Activated T-cell treated with anti-CD3 and anti-CD28 coated beads for 48 hours (primary cell): Measurements from ENCODE around the gene PAPSS2.
A peak's percentile ranks its signal among the peaks of the same experiment; 100 is the strongest.
"Not testable (repeated sequence)": the region's sequence is repeated elsewhere in the genome, so short reads cannot be mapped to it uniquely, and the experiment has no call there.

ENCODE experiments used
- DNase-seq: peaks from one replicate; pipeline ENCODE4 v3.0.0-alpha.2; 2020; ENCODE audit warnings: low read depth

The PAPSS2 gene

DNA sequence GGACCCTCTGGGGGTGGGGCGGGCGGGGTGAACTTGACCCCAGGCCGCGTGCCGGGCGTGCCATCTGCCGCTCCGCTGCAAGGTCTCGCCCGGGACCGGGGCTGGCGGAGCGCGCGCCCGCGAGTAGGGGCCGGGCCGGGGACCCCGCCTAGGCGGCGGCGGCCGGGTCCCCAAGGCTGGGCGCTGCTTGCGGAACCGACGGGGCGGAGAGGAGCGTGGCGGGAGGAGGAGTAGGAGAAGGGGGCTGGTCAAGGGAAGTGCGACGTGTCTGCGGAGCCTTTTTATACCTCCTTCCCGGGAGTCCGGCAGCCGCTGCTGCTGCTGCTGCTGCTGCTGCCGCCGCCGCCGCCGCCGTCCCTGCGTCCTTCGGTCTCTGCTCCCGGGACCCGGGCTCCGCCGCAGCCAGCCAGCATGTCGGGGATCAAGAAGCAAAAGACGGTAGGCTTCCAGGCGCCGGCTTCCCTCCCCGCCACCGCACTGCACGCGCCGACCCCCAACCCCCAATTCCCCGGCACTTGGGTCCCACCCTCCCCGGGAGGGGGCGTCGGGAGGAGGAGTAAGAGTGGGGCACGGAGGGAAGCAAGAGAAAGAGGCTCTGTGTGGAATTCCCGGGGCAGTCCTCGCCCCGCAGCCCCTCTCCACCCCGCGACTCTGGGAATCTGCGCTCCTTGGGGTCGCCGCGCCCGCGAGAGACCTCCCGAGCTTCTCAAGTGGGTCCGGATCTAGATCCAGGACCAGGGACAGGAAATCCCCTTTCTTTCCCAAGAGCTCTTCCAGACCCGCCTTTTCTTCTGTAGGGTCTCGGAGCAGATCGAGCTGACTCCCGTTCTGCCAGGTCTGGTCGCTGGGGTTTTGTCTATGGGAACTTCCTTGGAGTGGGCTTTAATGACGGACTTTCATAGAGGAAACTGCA, at the start of gene PAPSS2:
TSS of gene PAPSS2 (plus strand) at position 308 of the 913 bp plus-strand sequence. CDS start at position 412, 104 bp downstream.
- peak; percentile 18 for DNase-seq

DNA sequence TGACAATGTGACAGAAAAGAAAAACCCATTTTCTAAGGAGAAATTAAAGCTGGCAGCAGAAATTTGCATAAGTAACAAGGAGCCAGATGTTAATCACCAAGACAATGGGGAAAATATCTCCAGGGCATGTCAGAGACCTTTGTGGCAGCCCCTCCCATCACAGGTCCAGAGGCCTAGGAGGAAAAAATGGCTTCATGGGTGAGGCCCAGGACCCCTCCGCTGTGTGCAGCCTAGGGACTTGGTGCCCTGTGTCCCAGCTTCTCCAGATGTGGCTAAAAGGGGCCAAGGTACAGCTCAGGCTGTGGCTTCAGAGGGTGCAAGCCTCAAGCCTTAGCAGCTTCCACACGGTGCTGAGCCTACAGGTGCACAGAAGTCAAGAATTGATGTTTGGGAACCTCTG, 48.3 kb upstream of the PAPSS2 start:
- not testable (repeated sequence) for DNase-seq

DNA sequence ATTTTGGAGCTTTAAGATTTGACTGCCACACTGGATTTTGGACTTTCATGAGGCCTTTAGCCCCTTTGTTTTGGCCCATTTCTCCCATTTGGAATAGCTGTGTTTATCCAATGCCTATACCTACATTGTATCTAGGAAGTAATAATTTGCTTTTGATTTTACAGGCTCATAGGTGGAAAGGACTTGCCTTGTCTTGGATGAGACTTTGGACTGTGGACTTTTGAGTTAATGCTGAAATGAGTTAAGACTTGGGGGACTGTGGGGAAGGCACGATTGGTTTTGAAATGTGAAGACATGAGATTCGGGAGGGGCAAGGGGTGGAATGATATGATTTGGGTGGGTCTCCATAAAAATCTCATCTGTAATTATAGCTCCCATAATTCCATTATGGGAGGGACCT, 47.6 kb upstream of the PAPSS2 start:
- no peak for DNase-seq

DNA sequence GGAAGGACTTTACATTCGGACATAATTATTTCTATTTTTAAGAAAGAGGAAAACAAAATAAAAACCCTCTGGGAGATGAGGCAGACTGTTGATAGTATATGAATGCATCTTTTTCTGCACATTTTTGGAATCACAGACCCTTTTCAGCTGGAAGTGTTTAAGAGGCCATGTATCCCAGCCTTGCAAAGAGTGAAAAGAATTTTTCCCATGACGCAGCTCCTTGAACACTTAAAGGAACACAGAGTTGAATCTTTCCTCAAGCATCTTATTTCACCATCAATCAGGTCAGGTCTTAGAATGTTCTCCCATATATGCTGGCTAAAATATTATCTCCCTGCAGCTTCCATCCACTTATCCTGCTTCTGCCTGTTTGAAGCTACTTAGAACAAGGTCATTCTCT, 45.9 kb upstream of the PAPSS2 start:
- DNase-seq, result no peak

DNA sequence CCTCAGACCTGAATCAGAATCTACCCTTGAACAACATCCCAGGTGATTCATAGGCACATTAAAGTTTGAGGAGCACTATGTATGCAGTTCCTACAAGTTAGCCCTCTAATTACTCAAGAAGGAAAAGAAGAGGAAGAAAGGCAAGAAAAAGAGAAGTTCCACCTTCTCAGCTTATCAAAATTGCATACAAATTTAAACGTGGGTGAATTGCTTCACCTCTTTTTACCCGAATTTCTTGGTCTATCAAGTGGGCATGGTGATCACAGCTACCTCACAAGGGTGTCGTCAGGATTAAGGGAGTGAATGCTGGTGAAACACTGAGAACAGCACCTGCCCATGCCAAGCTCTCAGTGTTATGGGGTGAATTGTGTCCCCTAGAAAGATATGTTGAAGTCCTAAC, 43.8 kb upstream of the PAPSS2 start:
- no peak for DNase-seq

DNA sequence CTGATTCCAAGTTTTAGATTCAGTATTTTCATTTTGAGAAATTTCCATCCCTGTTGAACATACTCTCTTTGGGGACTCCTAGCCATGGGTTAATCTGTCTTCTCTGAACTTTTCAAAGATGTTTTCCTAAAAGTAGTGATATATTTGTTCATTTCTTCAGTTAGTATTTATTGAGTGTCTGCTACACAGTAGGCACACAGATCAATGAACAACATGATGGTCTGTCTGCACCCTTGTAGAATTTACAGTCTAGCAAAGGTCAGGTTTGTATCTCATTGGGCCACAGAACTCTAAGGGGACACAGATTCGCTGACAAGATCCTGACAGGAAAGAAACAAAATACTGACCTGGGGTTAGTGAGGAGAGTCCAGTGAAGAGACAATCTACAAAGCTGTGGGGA, 42.2 kb upstream of the PAPSS2 start:
- DNase-seq, result no peak

DNA sequence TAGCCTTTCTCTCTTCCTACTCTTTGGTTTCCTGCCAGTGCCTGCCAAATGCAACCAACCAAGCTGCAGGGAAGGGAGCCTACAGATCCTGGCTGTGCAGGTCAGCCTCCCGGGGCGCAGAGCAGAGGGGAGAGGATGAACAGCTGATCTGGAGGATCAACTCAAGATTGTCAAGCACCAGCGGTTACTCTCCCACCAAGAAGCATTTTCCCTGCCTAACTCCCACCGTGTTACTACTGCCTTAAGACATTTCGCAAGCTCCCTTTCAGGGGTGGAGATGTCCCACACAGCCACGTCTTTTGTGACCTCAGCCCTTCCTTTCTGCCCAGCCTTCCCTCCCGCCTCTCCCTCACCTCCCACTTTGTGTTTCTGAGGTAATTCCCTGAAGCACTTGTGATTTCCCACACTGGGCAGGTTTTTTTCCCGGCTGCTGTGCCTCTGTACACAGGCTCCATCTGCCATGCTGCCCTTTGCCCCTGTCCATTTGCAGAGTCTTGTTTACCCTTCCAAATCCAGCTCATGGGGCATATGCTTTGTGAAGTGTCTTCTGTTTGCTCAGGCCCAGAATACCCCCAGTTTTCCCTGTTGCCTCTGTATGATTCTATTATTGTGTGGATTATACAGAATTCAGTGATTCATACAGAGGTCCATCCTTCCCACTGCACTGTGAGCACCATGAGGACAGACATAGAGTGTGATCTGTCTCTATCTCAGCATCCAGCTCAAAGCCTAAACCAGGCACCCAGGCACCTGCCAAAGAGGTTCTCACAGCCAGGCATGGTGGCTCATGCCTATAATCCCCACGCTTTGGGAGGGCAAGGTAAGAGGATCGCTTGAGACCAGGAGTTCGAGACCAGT, 40.9 kb upstream of the PAPSS2 start:
- no peak for DNase-seq

DNA sequence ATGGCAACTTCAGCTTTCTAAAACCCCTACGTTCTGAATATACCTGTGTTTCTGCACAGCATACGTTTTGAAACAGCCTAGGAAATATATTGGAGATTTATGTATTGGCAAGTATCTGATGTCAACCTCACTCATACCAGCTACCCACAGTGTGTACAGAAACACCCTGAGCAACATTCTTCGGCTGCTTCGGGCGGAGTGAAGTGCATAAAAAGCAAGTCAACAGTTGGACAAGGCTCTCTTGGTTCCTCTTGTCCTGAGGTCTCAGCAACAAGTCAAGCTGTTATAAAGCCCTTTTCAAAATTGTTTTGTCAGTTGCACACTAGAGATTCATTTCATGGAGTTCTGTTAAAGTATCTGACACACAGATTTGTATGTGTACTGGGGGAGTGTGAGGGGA, 40.0 kb upstream of the PAPSS2 start:
- no peak for DNase-seq

DNA sequence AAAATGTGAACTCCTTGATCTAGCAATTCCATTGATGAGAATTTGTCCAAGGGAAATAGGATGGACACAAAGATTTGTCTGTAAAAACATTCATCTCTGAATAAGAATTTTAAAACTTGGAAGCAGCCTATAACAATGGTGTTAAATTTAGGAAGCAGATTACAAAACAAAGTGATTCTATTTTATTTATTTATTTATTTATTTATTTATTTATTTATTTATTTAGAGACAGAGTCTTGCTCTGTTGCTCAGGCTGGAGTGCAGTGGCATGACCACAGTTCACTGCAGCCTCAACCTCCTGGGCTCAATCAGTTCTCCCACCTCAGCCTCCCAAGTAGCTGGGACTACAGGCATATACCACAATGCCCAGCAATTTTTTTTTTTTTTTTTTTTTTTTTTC, 38.2 kb upstream of the PAPSS2 start:
- DNase-seq, result not testable (repeated sequence)

DNA sequence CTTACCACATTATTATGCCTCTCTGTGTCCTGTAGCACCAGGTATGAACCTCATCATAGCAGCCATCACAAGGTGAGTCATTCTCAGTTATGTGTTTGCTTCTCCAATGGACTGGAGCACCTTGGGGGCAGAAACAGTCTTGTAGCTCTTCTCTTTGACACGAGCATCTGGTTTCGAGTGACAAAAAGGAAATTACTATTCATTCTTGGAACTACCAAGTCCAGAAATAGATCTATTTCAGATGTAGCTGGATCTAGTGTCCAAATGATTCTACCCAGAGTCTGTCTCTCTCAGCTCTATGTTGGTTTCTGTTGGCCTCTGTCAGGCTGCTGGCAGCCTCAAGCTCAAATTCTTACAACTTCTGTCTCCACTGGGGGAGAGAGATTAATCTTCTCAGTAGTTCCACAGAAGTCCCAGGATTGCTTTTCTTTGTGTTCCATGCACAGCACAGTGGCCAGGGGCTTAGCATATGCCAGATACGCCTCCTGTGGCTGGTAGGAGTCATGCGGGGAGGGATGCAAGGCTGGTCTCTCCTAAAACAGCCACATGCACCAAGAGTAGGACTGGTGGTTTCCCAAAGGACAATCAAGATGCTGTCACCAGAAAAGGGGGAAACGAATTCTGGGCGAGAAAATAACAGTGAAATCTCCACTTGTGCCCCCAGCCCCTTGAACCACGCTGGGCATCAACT, 37.2 kb upstream of the PAPSS2 start:
- no peak for DNase-seq

DNA sequence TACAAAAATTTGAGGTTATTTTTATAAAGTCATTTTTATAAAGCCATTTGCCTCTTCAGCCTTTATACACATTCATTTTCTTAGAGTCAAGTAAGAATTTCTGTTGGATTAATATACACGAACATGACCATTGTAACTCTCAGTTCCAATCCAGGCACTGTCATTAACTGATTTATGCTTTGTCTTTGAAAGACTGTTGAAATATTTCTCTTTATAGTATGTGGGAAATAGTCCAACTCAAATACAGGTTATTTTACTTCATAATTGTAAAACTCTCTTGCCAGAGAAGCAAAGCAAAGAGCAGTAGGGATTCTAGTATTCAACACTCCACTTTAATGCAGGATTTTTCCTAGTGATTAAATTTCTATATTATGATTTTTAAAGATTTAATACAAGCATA, 36.5 kb upstream of the PAPSS2 start:
- no peak for DNase-seq

DNA sequence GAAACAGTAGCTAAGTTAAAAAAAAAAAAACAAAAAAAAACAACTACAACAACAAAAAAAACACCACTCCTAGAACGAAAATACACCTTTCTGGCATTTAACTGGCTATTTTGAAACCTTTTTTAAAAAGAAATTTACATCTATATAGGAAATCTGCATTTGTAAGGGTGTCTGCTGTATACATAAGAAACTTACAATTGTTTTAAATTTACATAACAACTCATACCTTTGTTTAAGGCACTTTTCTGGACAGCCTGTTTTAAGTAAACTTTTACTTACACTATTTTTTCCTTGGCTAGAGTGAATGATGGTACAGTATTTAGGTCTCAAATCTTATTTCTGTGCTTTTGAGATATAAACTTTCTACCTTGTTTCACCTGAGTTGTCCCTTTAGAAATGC, 34.0 kb upstream of the PAPSS2 start:
- DNase-seq, result no peak

DNA sequence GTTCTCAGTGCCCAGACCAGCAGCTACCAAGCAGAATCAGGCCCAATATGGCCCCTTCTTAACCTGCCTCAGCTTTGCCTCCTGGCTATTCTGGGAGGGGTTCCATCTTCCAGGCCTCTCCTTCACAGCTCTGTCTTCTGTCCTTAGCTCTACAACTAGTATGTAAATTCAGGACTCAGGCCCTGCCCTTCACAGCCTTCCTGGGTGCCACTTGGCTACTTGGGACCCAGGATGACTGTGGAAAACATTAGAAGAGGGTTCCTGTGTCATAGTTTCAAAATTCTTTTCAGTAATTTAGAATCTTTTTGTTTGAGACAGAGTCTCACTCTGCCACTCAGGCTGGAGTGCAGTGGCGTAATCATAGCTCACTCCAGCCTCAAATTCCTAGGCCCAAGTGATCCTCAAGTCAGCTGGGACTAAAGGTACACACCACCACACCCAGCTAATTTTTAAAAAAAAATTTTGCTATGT, 33.2 kb upstream of the PAPSS2 start:
- no peak for DNase-seq

DNA sequence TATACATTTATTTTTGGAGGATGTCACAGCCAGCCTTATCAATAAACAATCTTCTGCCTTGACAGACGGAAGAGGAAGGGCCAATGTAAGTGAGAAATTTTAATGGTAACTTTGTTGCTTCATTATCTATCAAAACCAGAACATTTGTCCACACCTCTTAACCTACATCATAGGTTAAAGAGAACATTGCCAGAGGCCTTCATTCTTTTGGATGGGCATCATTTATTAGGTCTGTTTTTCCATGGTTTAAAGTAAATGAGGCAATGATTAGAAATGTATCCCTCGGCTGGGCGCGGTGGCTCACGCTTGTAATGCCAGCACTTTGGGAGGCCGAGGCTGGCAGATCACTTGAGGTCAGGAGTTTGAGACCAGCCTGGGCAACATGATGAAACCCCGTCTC, 29.5 kb upstream of the PAPSS2 start:
- no peak for DNase-seq

DNA sequence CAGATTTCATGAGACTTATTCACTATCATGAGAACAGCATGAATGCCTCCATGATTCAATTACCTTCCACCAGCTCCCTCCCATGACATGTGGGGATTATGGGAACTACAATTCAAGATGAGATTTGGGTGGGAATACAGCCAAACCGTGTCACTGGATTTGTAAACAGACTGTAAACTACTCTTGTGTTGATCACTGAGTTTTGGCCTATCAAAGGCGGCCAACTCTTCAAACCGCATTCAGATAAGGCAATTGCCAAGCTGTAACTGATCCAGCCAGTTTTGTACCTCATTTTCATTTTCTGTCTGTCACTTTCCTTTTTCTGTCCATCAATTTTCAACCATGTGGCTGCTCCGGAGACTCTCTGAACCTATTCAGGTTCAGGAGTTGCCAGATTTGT, 27.2 kb upstream of the PAPSS2 start:
- DNase-seq, result no peak

DNA sequence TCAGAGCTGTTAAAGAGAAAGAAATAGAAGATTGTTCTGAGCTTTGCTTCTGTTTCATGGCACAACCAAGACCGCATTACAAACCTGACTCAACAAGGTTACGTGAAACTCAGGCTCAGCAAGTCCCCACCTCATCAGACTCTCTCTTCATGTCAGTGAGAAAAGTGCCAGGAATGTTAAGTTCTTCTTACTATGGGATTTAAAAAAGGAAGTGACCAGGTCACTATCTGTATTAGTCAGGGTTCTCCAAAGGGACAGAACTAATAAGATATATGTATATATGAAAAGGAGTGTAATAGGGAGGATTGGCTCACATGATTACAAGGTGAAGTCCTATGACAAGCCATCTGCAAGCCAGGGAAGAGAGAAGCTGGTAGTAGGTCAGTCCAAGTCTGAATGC, 25.4 kb upstream of the PAPSS2 start:
- no peak for DNase-seq

DNA sequence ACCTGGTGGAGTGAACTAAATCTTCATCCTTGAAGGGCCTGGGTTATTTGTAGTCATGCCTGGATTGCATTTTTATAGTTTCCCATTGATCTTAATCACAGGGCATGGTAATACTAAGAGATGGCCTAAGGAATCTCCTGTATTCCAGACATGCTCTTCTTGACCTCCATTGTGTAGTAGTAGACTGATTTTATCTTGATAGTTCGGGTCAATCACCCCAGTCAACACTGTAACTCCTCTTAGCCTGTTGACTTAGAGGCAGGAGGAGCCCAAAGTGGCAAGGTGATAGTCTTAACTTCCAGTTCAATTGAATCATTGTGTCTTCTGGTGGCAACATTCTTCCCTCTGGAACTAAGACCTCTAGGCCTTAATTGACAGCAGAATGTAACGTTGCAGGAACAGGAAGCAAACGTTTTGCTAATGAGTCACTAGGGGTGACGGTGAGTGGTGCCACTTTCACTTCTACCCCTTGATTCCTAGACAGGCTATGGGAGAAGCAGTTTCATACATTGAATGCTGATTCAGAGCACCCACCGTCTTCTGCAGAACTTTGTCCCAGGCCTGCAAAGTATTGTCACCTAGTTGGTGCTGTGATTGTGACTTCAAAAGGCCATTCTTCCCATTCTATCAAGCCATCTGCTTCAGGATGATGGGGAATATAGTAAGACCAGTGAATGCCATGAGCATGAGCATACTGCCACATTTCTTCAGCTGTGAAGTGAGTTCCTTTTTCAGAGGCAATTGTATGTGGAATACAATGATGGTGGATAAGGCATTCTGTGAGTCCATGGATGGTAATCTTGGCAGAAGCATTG, 24.0 kb upstream of the PAPSS2 start:
- DNase-seq, result peak; percentile 15

DNA sequence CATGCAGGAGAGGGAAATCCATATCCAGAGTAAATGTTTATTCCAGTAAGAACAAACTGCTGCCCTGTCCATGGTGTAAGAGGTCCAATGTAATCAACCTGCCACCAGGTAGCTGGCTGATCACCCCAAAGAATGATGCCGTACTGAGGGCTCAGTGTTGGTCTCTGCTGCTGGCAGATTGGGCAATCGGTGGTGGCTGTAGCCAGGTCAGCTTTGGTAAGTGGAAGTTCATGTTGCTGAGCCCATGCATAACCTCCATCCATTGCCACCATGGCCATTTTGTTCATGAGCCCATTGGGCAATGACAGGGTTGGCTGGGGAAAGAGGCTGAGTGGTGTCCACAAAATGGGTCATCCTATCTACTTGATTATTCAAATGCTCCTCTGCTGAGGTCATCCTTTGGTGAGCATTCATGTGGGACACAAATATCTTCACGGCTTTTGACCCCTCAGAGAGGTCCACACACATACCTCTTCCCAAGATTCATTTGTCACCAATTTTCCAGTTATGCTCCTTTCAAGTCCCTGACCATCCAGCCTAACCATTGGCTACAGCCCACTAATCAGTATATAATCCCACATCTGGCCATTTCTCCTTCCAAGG, 23.3 kb upstream of the PAPSS2 start:
- DNase-seq, result no peak

DNA sequence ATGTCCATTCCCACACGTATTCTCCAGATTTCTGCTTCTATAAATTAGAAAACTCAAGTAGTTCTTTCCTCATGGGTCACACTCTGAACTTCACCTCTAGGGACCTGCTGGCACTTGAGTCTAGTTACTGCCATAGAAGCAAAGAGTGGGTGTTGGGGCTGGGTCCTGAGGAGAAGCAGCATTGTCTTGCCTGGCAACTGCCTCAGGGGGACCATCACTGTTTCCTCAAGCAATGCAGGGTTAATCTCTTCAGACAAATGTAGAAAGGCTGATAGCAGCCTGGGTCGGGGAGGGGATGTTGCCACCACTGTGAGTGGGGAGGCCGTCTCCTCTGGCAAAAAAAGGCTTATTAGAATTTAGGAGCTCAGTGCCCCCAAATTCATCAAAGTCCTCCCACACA, 20.2 kb upstream of the PAPSS2 start:
- DNase-seq, result no peak

DNA sequence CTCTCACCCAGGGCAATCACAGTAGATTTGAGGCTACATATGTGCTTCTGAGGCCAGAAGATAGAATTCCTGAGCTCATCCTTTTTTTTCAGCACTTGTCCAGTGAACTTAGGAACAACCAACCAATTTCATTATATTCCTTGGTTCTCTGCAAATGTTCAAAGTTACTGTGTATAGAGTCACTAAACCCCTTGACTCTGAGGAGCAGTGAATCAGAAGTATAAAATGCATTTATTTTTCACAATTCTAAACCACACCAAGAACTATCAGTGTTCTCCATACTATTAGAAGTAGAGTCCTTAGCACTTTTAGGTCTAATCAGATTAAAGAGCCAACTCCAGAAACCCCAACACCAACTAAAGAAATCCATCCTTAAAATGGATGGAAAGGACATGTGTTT, 19.6 kb upstream of the PAPSS2 start:
- DNase-seq, result no peak

DNA sequence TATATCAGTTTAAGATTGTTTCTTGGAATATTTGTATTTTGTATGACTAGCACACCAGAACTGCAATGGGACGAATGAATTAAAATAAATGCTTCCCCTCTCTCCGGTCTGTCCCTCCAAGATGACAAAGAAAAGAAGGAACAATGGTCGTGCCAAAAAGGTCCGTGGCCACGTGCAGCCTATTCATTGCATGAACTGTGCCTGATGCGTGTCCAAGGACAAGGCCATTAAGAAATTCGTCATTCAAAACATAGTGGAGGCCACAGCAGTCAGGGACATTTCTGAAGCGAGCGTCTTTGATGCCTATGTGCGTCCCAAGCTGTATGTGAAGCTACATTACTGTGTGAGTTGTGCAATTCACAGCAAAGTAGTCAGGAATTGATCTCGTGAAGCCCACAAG, 17.2 kb upstream of the PAPSS2 start:
- DNase-seq, result no peak
